Mucosa of stomach (tissue), 1 donor: ENCODE measurements around the gene ITFG2.

ENCODE experiments used
- H3K27me3 ChIP-seq: one replicate; pipeline ENCODE4 v1.7.0; 2013; ENCODE audit warnings: mild to moderate bottlenecking, low read length; ENCODE audit not compliant: control insufficient read depth, insufficient read depth
- H3K36me3 ChIP-seq: one replicate; pipeline ENCODE4 v1.7.0; 2013; ENCODE audit warnings: low read length; ENCODE audit not compliant: control insufficient read depth, insufficient read depth
- H3K4me1 ChIP-seq: one replicate; pipeline ENCODE4 v1.7.0; 2013; ENCODE audit warnings: mild to moderate bottlenecking, low read length; ENCODE audit not compliant: control insufficient read depth, insufficient read depth
- H3K4me3 ChIP-seq: one replicate; pipeline ENCODE4 v1.7.0; 2013; ENCODE audit warnings: low read length
- H3K9ac ChIP-seq: one replicate; pipeline ENCODE4 v1.7.0; 2013; ENCODE audit warnings: mild to moderate bottlenecking, low read length, moderate library complexity
- H3K9me3 ChIP-seq: one replicate; pipeline ENCODE4 v1.7.0; 2013; ENCODE audit warnings: mild to moderate bottlenecking, low read length, moderate library complexity; ENCODE audit not compliant: control insufficient read depth
- donor health status: Pancreatic carcinoma.

The ITFG2 gene

GRCh38 chr12:2841056-2841650 is 28.7 kb downstream of the ITFG2 start:
- Histone ChIP-seq H3K9me3 (no peaks in the 10 kb centered on the region), H3K36me3 (no peaks in the 10 kb centered on the region), H3K9ac (no peak overlapping the region), H3K4me3 (no peak overlapping the region), H3K4me1 (no peaks in the 10 kb centered on the region), H3K27me3 (no peaks in the 10 kb centered on the region)

- no peak overlapping the region for H3K4me3 ChIP-seq
- H3K4me1 ChIP-seq = no peaks in the 10 kb centered on the region
- H3K36me3 ChIP-seq = no peaks in the 10 kb centered on the region
- no peaks in the 10 kb centered on the region for H3K9me3 ChIP-seq
- no peak overlapping the region for H3K9ac ChIP-seq
- no peaks in the 10 kb centered on the region for H3K27me3 ChIP-seq
These were observed 30.5 kb downstream of the ITFG2 start for GRCh38 chr12:2842948-2843347.

- no peaks in the 10 kb centered on the region for H3K9me3 ChIP-seq
These were observed 32.3 kb downstream of the ITFG2 start for GRCh38 chr12:2844786-2845185.

GRCh38 chr12:2845280-2845679 is 32.8 kb downstream of the ITFG2 start:
- no peak overlapping the region for H3K9ac ChIP-seq
- no peaks in the 10 kb centered on the region for H3K36me3 ChIP-seq
- H3K4me3 ChIP-seq = no peak overlapping the region
- peaks cover 8% of the 10 kb centered on the region for H3K4me1 ChIP-seq
- H3K9me3 ChIP-seq = no peaks in the 10 kb centered on the region
- H3K27me3 ChIP-seq = no peaks in the 10 kb centered on the region

More at GRCh38 chr12:2844786-2845185, 32.3 kb downstream of the ITFG2 start:
- Histone ChIP-seq H3K27me3 (no peaks in the 10 kb centered on the region), H3K36me3 (no peaks in the 10 kb centered on the region), H3K4me3 (no peak overlapping the region), H3K4me1 (peaks cover 7% of the 10 kb centered on the region), H3K9ac (no peak overlapping the region)

GRCh38 chr12:2851931-2852330 is 39.5 kb downstream of the ITFG2 start:
- no peak overlapping the region for H3K9ac ChIP-seq
- H3K27me3 ChIP-seq = no peaks in the 10 kb centered on the region
- H3K36me3 ChIP-seq = no peaks in the 10 kb centered on the region

GRCh38 chr12:2853626-2854025 is 41.2 kb downstream of the ITFG2 start:
- no peaks in the 10 kb centered on the region for H3K9me3 ChIP-seq
- no peaks in the 10 kb centered on the region for H3K36me3 ChIP-seq

More at GRCh38 chr12:2851931-2852330, 39.5 kb downstream of the ITFG2 start:
- Histone ChIP-seq H3K4me3 (no peak overlapping the region), H3K4me1 (peaks cover 8% of the 10 kb centered on the region), H3K9me3 (no peaks in the 10 kb centered on the region)

GRCh38 chr12:2854669-2855453 is 42.4 kb downstream of the ITFG2 start:
- H3K4me1 ChIP-seq = no peaks in the 10 kb centered on the region
- no peak overlapping the region for H3K9ac ChIP-seq
- H3K9me3 ChIP-seq = no peaks in the 10 kb centered on the region
- no peaks in the 10 kb centered on the region for H3K27me3 ChIP-seq
- H3K36me3 ChIP-seq = no peaks in the 10 kb centered on the region
- no peak overlapping the region for H3K4me3 ChIP-seq

More at GRCh38 chr12:2853626-2854025, 41.2 kb downstream of the ITFG2 start:
- Histone ChIP-seq H3K4me1 (peaks cover 8% of the 10 kb centered on the region), H3K9ac (no peak overlapping the region), H3K4me3 (no peak overlapping the region), H3K27me3 (no peaks in the 10 kb centered on the region)

GRCh38 chr12:2855546-2855945 is 43.1 kb downstream of the ITFG2 start:
- Histone ChIP-seq H3K4me1 (no peaks in the 10 kb centered on the region), H3K36me3 (no peaks in the 10 kb centered on the region), H3K4me3 (no peak overlapping the region), H3K9ac (no peak overlapping the region), H3K9me3 (no peaks in the 10 kb centered on the region), H3K27me3 (no peaks in the 10 kb centered on the region)

GRCh38 chr12:2856051-2856450 is 43.6 kb downstream of the ITFG2 start:
- H3K9me3 ChIP-seq = no peaks in the 10 kb centered on the region
- H3K4me1 ChIP-seq = no peaks in the 10 kb centered on the region

GRCh38 chr12:2857021-2857431 is 44.6 kb downstream of the ITFG2 start, which contains the start of gene TEX52:
TSS of gene TEX52 (minus strand) at chr12:2857039. CDS start at chr12:2857026, 13 bp downstream.
- Histone ChIP-seq H3K27me3 (no peaks in the 10 kb centered on the region), H3K4me1 (no peaks in the 10 kb centered on the region), H3K36me3 (no peaks in the 10 kb centered on the region), H3K9ac (no peak within 1 kb of the TSS), H3K4me3 (no peak within 1 kb of the TSS), H3K9me3 (no peaks in the 10 kb centered on the region)

More at GRCh38 chr12:2856051-2856450, 43.6 kb downstream of the ITFG2 start:
- Histone ChIP-seq H3K4me3 (no peak overlapping the region), H3K36me3 (no peaks in the 10 kb centered on the region), H3K27me3 (no peaks in the 10 kb centered on the region), H3K9ac (no peak overlapping the region)

- Histone ChIP-seq H3K9ac (no peak overlapping the region), H3K27me3 (no peaks in the 10 kb centered on the region), H3K4me3 (no peak overlapping the region), H3K4me1 (no peaks in the 10 kb centered on the region), H3K36me3 (no peaks in the 10 kb centered on the region), H3K9me3 (no peaks in the 10 kb centered on the region)
These were observed 45.1 kb downstream of the ITFG2 start for GRCh38 chr12:2857576-2857975.

- H3K36me3 ChIP-seq = no peaks in the 10 kb centered on the region
- no peaks in the 10 kb centered on the region for H3K9me3 ChIP-seq
- H3K4me1 ChIP-seq = no peaks in the 10 kb centered on the region
- no peak overlapping the region for H3K4me3 ChIP-seq
- no peaks in the 10 kb centered on the region for H3K27me3 ChIP-seq
- no peak overlapping the region for H3K9ac ChIP-seq
These were observed 45.9 kb downstream of the ITFG2 start for GRCh38 chr12:2858334-2858733.
